Gastroesophageal sphincter (tissue), 3 donors: ENCODE measurements around the gene PLAU.

Experiments
- EP300 ChIP-seq: sonication (generic); formaldehyde crosslinking; IDR thresholded peaks from one replicate; pipeline ENCODE4 v1.6.1; 2017; ENCODE audit warnings: antibody characterized with exemption, mild to moderate bottlenecking
- POLR2A ChIP-seq, 2 donors: fragments of 450-650 bp; IDR thresholded peaks; one replicate each; pipeline ENCODE4 v1.6.1; 2017; ENCODE audit warnings: antibody characterized with exemption in 2 of 2, mild to moderate bottlenecking in 2 of 2, moderate library complexity in 1 of 2
- POLR2AphosphoS5 ChIP-seq: sonication (generic); formaldehyde crosslinking; IDR thresholded peaks from one replicate; pipeline ENCODE4 v1.6.1; 2017; ENCODE audit warnings: antibody characterized with exemption
- TF ChIP-seq, protein P1 (sequence below), 4 experiments: fragments of 200-600 bp in 2 of 4; fragments of 450-650 bp in 2 of 4; sonication (generic) in 1 of 4; IDR thresholded peaks; one replicate each; pipeline ENCODE4 v1.5.1; 2017 to 2019; ENCODE audit warnings: antibody characterized with exemption in 4 of 4, mild to moderate bottlenecking in 2 of 4, moderate library complexity in 2 of 4

DNA sequence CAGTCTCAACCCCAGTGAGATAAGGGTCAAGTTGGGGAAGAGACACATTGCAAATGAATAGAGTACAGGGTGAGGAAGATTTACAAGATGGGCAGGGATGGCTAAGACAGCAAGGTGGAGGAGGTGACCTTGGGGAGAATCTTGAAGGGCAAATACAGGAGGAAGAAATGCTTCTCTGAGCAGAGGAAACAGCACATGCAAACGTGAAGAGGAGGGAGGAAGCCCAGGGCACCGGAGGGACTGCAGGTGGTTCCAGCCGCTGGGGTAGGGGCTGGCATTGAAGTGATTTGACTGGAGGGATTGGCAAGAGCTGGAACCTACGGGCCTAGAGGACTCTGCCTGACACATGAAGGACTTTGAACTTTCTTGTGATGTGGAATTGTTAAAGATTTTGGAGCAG is 14.6 kb downstream of the PLAU start:
- TF ChIP-seq, protein P1, sequence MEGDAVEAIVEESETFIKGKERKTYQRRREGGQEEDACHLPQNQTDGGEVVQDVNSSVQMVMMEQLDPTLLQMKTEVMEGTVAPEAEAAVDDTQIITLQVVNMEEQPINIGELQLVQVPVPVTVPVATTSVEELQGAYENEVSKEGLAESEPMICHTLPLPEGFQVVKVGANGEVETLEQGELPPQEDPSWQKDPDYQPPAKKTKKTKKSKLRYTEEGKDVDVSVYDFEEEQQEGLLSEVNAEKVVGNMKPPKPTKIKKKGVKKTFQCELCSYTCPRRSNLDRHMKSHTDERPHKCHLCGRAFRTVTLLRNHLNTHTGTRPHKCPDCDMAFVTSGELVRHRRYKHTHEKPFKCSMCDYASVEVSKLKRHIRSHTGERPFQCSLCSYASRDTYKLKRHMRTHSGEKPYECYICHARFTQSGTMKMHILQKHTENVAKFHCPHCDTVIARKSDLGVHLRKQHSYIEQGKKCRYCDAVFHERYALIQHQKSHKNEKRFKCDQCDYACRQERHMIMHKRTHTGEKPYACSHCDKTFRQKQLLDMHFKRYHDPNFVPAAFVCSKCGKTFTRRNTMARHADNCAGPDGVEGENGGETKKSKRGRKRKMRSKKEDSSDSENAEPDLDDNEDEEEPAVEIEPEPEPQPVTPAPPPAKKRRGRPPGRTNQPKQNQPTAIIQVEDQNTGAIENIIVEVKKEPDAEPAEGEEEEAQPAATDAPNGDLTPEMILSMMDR (IDR thresholded peaks at IDR 0.05), result no peak
- no peak for TF ChIP-seq POLR2A (IDR thresholded peaks at IDR 0.05)
- TF ChIP-seq POLR2AphosphoS5, result no peak
- TF ChIP-seq EP300, result no peak
